CD8-positive, alpha-beta memory T cell (primary cell): ENCODE results near the gene EPHA2. TPM values are rescaled to one million over a fixed set of nuclear protein-coding genes. Genes with fewer than 3 reads are reported as not detected.
"Not testable (repeated sequence)": the region's sequence is repeated elsewhere in the genome, so short reads cannot be mapped to it uniquely, and the experiment has no call there.

Source experiments
- CTCF ChIA-PET: fragments of 350-600 bp; sonication (Branson Sonifier 250); formaldehyde crosslinking; loops from one replicate; lab custom pipeline; 2021; ENCODE audit warnings: antibody characterized with exemption; lab: Charles Lee
- POLR2A ChIA-PET: fragments of 350-600 bp; sonication (Branson Sonifier 250); formaldehyde crosslinking; loops from one replicate; lab custom pipeline; 2021; ENCODE audit warnings: antibody characterized with exemption; lab: Charles Lee
- DNase-seq, 5 donors: peaks; one replicate each; pipeline versions ENCODE4 v3.0.0 to v3.0.0-alpha.2; 2020 to 2022; ENCODE audit warnings: mixed read lengths in 1 of 5
- H3K27ac ChIP-seq: one replicate; pipeline ENCODE4 v1.7.0; 2013; ENCODE audit warnings: low read depth, mild to moderate bottlenecking, low read length, moderate library complexity
- H3K27me3 ChIP-seq: 2 replicates; pipeline ENCODE4 v1.7.0; 2013; ENCODE audit warnings: low read length, mild to moderate bottlenecking; ENCODE audit not compliant: insufficient read depth, poor library complexity, severe bottlenecking
- H3K36me3 ChIP-seq: 2 replicates; pipeline ENCODE4 v1.7.0; 2013; ENCODE audit warnings: mild to moderate bottlenecking, low read length, moderate library complexity; ENCODE audit not compliant: insufficient read depth
- H3K4me1 ChIP-seq: 2 replicates; pipeline ENCODE4 v1.7.0; 2013; ENCODE audit warnings: mild to moderate bottlenecking, low read length, moderate library complexity; ENCODE audit not compliant: insufficient read depth
- H3K4me3 ChIP-seq: 2 replicates; pipeline ENCODE4 v1.7.0; 2013; ENCODE audit warnings: mild to moderate bottlenecking, low read length
- H3K9me3 ChIP-seq: 2 replicates; pipeline ENCODE4 v1.7.0; 2013; ENCODE audit warnings: mild to moderate bottlenecking, low read length
- H3K27ac Mint-ChIP-seq, 8 donors: one replicate each; pipeline ENCODE4 v1.8.0; 2020 to 2021; ENCODE audit warnings: mixed read lengths in 8 of 8, mild to moderate bottlenecking in 6 of 8, inconsistent platforms in 3 of 8, moderate library complexity in 3 of 8
- H3K27me3 Mint-ChIP-seq, 2 donors: one replicate each; pipeline ENCODE4 v1.8.0; 2020 to 2021; ENCODE audit warnings: mixed read lengths in 2 of 2, mild to moderate bottlenecking in 1 of 2, moderate library complexity in 1 of 2
- H3K36me3 Mint-ChIP-seq, 3 donors: one replicate each; pipeline ENCODE4 v1.8.0; 2020 to 2021; ENCODE audit warnings: mixed read lengths in 3 of 3, inconsistent platforms in 1 of 3, mild to moderate bottlenecking in 1 of 3
- H3K4me1 Mint-ChIP-seq, 3 donors: one replicate each; pipeline ENCODE4 v1.8.0; 2020 to 2021; ENCODE audit warnings: mixed read lengths in 3 of 3, inconsistent platforms in 1 of 3, mild to moderate bottlenecking in 1 of 3
- H3K4me3 Mint-ChIP-seq, 7 donors: one replicate each; pipeline ENCODE4 v1.8.0; 2020 to 2021; ENCODE audit warnings: mixed read lengths in 7 of 7, mild to moderate bottlenecking in 6 of 7, moderate library complexity in 4 of 7, inconsistent platforms in 2 of 7
- H3K9me3 Mint-ChIP-seq, 5 donors: one replicate each; pipeline ENCODE4 v1.8.0; 2020 to 2022; ENCODE audit warnings: mixed read lengths in 5 of 5, mild to moderate bottlenecking in 3 of 5, moderate library complexity in 2 of 5, inconsistent platforms in 1 of 5
- polyA plus RNA-seq: library from polyadenylated mRNA; unstranded; fragments of 300-500 nt; fragmentation: Illumina TruSeq; gene quantifications from one replicate; pipeline ENCODE4 v1.2.3, GENCODE V29; 2021
- total RNA-seq, 2 experiments: library from RNA; stranded (reverse); gene quantifications; one replicate each; pipeline ENCODE4 v1.2.3, GENCODE V29; 2021

Gene EPHA2
- total and polyA plus RNA-seq, 3 experiments from 2014 or later, result not detected

DNA sequence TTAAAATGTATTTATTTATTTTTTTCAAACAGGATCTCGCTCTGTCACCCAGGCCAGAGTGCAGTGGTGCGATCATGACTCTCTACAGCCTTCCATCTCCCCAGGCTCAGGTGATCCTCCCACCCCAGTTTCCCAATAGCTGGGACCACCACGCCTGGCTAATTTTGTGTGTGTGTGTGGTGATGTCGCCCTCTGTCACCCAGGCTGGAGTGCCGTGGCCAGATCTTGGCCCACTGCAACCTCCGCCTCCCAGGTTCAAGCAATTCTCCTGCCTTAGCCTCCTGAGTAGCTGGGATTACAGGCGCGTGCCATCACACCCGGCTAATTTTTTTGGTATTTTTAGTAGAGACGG is 12.3 kb upstream of the EPHA2 start:
- H3K9me3 Mint-ChIP-seq, H3K36me3 ChIP-seq, H3K4me3 ChIP-seq, H3K27me3 ChIP-seq, H3K27ac ChIP-seq, H3K9me3 ChIP-seq, H3K36me3 Mint-ChIP-seq, POLR2A ChIA-PET, DNase-seq: not testable (repeated sequence)
- H3K27ac Mint-ChIP-seq, result peak overlapping the region in 6 of 8 donors; percentile 67 to 90 (median 82)
- peaks cover 3 to 10% of the 10 kb centered on the region in 2 donors for H3K27me3 Mint-ChIP-seq
- peaks cover 51% of the 10 kb centered on the region for H3K4me1 ChIP-seq
- CTCF ChIA-PET, result interaction anchor here (1.4 kb wide), 1 partner anchor 86 kb away, joined by 5 read pairs; no protein-coding TSS in a partner anchor
- peak overlapping the region; percentile 56 to 78 (median 70) for H3K4me3 Mint-ChIP-seq
- peaks cover 29 to 46% (median 30%) of the 10 kb centered on the region in 3 donors for H3K4me1 Mint-ChIP-seq

DNA sequence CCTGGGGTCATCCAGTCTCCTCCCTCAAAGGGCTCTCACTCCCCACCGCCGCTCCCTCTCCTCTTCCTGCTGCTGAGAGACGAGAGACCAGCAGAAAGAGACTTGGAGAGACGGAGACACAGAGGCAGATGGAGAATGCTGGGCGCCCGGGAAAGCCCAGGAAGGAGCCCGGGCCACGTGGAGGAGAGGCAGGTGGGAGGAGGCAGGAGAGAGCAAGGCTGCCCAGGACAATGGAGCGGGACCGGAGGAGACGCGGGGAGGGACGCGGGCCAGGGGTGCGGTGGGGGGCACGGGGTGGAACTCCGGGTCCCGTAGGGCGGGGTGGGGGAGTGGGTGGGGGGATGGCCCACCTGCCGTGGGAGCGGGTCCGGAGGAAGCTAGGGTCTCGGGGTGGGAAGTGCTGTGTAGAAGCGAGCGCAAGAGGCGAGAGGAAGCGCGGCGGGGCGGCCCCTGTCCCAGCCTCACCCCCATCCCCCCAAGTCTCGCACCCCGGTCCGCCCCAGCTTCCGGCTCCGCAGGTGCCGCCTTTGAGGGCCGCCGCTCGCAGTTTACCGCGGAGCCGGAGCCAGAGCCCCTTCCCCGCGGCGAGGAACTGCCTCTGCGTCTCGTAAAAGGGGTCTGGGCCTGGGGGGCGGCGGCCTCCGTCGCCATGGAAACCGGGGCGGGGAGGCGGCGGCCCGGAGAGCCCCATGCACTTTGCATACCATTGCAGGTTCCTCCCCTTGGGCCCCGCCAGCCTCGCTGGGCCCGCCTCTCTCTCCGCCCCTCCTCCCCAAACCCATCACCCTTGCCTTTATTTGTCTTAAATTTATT is 11.7 kb upstream of the EPHA2 start:
- Mint-ChIP-seq H3K4me1 (peaks cover 33 to 52% (median 36%) of the 10 kb centered on the region in 3 donors), H3K27ac (peak overlapping the region in 3 of 8 donors; percentile 17 to 47 (median 33)), H3K27me3 (peaks cover 3 to 10% of the 10 kb centered on the region in 2 donors), H3K4me3 (peak overlapping the region in 6 of 7 donors; percentile 4 to 77 (median 62)), H3K36me3 (no peaks in the 10 kb centered on the region), H3K9me3 (peaks cover 0 to 2% (median 0%) of the 10 kb centered on the region in 5 donors)
- no peak overlapping the region for H3K27ac ChIP-seq
- ChIA-PET CTCF (interaction anchor here (1.4 kb wide), 1 partner anchor 85 kb away, joined by 5 read pairs; no protein-coding TSS in a partner anchor), POLR2A (no interaction called here)
- H3K9me3 ChIP-seq, result no peaks in the 10 kb centered on the region
- peaks cover 56% of the 10 kb centered on the region for H3K4me1 ChIP-seq
- no peaks in the 10 kb centered on the region for H3K36me3 ChIP-seq
- no peaks in the 10 kb centered on the region for H3K27me3 ChIP-seq
- peak; percentile 61 to 85 (median 67) for DNase-seq
- H3K4me3 ChIP-seq, result peak overlapping the region; percentile 26

DNA sequence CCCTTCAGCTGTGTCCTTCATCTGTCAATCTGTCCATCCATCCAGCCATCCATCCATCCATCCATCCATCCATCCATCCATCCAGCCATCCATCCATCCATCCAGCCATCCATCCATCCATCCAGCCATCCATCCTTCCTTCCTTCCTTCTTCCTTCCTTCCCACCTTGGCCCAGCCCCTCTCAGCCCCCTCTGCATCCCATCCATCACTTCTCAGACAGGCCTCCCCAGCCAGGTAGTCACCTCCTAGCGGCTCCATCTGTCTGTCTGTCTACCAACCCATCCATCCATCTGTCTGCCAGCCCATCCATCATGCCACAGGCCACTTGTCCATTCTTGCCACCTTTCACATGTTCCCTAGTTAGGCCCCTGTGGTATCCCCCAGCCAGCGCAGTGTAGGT is 10.2 kb upstream of the EPHA2 start:
- Histone ChIP-seq H3K36me3 (no peaks in the 10 kb centered on the region), H3K27ac (no peak overlapping the region), H3K4me3 (no peak overlapping the region), H3K27me3 (no peaks in the 10 kb centered on the region), H3K9me3 (no peaks in the 10 kb centered on the region), H3K4me1 (peaks cover 70% of the 10 kb centered on the region)
- H3K27ac Mint-ChIP-seq, result peak overlapping the region in 4 of 8 donors; percentile 17 to 84 (median 77)
- POLR2A ChIA-PET, result no interaction called here
- peak overlapping the region in 1 of 7 donors; percentile 33 for H3K4me3 Mint-ChIP-seq
- peaks cover 42 to 66% (median 50%) of the 10 kb centered on the region in 3 donors for H3K4me1 Mint-ChIP-seq
- H3K27me3 Mint-ChIP-seq, result peaks cover 3 to 6% of the 10 kb centered on the region in 2 donors
- CTCF ChIA-PET, result no interaction called here
- H3K9me3 Mint-ChIP-seq, result peaks cover 0 to 2% (median 0%) of the 10 kb centered on the region in 5 donors
- no peaks in the 10 kb centered on the region for H3K36me3 Mint-ChIP-seq
- no peak for DNase-seq

DNA sequence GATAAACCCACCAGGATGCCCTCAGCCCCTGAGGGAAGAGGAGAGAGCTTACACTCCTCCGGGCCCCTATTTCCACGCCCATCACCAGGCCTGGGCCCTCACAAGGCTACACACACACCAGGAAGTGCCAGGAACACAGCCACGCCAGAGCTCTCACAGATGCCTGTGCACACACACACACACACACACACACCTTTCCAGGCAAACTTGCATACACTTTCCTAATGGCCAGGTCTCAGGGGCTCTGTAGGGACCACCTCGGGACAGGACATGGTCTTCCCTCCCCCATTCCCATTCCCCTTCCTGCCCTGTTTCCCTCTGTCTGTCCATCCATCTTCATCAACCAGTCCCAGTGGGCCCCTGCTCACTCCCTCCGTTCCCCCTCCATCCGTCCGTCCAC is 9.7 kb upstream of the EPHA2 start:
- H3K4me1 ChIP-seq, result peaks cover 70% of the 10 kb centered on the region
- H3K27ac ChIP-seq, result no peak overlapping the region
- H3K9me3 Mint-ChIP-seq, result peaks cover 0 to 2% (median 0%) of the 10 kb centered on the region in 5 donors
- H3K27me3 Mint-ChIP-seq, result peaks cover 3 to 4% of the 10 kb centered on the region in 2 donors
- no peaks in the 10 kb centered on the region for H3K27me3 ChIP-seq
- H3K27ac Mint-ChIP-seq, result peak overlapping the region in 4 of 8 donors; percentile 17 to 84 (median 50)
- H3K36me3 Mint-ChIP-seq, result no peaks in the 10 kb centered on the region
- H3K4me1 Mint-ChIP-seq, result peaks cover 42 to 66% (median 50%) of the 10 kb centered on the region in 3 donors
- CTCF ChIA-PET, result interaction anchor here (1.3 to 1.4 kb wide), 2 partner anchors 85 to 87 kb away, joined by 3 to 4 read pairs; no protein-coding TSS in a partner anchor
- no peaks in the 10 kb centered on the region for H3K9me3 ChIP-seq
- H3K4me3 ChIP-seq, result no peak overlapping the region
- H3K4me3 Mint-ChIP-seq, result peak overlapping the region in 2 of 7 donors; percentile 24 to 33
- no peak for DNase-seq
- no peaks in the 10 kb centered on the region for H3K36me3 ChIP-seq
- POLR2A ChIA-PET, result interaction anchor here (0.5 kb wide), 1 partner anchor 11 kb away, joined by 3 read pairs; no protein-coding TSS in a partner anchor

DNA sequence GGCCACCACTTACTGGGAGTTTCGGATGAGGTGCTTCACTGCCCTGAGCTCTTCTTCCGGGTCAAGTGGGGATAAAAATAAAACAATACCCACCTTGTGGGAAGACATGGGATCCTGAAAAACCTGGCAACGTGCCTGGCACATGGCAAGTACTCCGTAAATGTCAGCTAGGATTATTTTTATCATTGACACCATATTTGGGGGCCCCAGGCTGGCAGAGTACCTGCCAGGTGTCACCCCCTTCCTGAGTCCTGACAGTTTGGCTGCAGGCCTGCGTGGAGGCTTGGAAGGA is 9.2 kb upstream of the EPHA2 start:
- H3K27me3 ChIP-seq, result no peaks in the 10 kb centered on the region
- peaks cover 70% of the 10 kb centered on the region for H3K4me1 ChIP-seq
- H3K9me3 ChIP-seq, result no peaks in the 10 kb centered on the region
- Mint-ChIP-seq H3K27me3 (peaks cover 0 to 4% of the 10 kb centered on the region in 2 donors), H3K36me3 (no peaks in the 10 kb centered on the region), H3K27ac (peak overlapping the region in 3 of 8 donors; percentile 15 to 56 (median 42)), H3K4me1 (peaks cover 42 to 66% (median 50%) of the 10 kb centered on the region in 3 donors), H3K9me3 (peaks cover 0 to 2% (median 0%) of the 10 kb centered on the region in 5 donors), H3K4me3 (no peak overlapping the region)
- POLR2A ChIA-PET, result no interaction called here
- no peak for DNase-seq
- H3K27ac ChIP-seq, result no peak overlapping the region
- no peak overlapping the region for H3K4me3 ChIP-seq
- no peaks in the 10 kb centered on the region for H3K36me3 ChIP-seq
- CTCF ChIA-PET, result interaction anchor here (0.8 to 1.4 kb wide), 3 partner anchors 11 to 86 kb away, joined by 3 to 4 read pairs (median 3); no protein-coding TSS in a partner anchor

DNA sequence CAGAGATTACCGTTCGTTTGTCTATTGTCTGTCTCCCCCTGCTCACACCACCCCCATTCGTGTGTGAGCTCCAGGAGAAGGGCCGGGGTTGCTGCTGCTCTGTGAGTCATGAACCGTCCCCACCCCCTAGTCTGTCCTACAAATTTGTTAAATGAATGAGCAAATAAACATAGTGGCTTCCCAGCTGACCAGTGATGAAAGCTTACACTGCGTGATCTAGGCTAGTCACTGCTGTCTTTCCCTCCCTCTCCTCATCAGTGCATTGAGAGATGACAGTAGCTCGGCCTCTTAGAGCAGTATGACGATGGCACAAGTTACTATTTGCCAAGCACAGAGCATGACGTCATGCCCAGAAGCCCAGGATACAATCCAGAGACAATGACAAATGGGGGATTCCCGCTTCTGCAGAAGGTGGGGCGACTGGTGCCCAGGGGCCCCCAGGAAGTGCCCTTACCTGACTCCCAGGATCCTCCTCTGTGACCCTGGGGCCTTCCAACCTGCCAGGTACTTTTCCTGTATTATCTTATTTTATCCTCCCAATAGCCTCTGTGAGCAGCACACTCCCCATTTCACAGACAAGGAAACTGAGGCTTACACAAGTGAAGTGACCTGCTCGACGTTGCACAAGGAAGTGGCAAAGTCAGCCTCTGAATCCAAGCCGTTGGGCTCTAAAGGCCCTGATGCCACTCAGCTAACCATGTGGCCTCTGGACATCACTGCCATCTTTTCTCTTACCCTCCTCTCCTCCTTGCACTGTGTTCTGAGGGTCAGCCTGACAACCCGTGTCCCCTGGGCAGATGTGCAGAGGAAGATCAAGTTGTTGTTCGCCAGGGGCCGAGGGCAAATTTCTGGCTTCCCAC is 8.6 kb upstream of the EPHA2 start:
- peaks cover 65% of the 10 kb centered on the region for H3K4me1 ChIP-seq
- H3K36me3 ChIP-seq, result no peaks in the 10 kb centered on the region
- CTCF ChIA-PET, result interaction anchor here (0.8 to 1.4 kb wide), 3 partner anchors 10 to 86 kb away, joined by 3 to 4 read pairs (median 3); no protein-coding TSS in a partner anchor
- Mint-ChIP-seq H3K4me3 (peak overlapping the region in 5 of 7 donors; percentile 12 to 52 (median 33)), H3K9me3 (peaks cover 0 to 2% (median 0%) of the 10 kb centered on the region in 5 donors), H3K36me3 (no peaks in the 10 kb centered on the region), H3K27ac (peak overlapping the region in 4 of 8 donors; percentile 15 to 80 (median 64)), H3K27me3 (peaks cover 0 to 3% of the 10 kb centered on the region in 2 donors), H3K4me1 (peaks cover 42 to 65% (median 50%) of the 10 kb centered on the region in 3 donors)
- DNase-seq, result no peak
- H3K27me3 ChIP-seq, result no peaks in the 10 kb centered on the region
- POLR2A ChIA-PET, result no interaction called here
- H3K27ac ChIP-seq, result no peak overlapping the region
- H3K9me3 ChIP-seq, result no peaks in the 10 kb centered on the region
- no peak overlapping the region for H3K4me3 ChIP-seq

DNA sequence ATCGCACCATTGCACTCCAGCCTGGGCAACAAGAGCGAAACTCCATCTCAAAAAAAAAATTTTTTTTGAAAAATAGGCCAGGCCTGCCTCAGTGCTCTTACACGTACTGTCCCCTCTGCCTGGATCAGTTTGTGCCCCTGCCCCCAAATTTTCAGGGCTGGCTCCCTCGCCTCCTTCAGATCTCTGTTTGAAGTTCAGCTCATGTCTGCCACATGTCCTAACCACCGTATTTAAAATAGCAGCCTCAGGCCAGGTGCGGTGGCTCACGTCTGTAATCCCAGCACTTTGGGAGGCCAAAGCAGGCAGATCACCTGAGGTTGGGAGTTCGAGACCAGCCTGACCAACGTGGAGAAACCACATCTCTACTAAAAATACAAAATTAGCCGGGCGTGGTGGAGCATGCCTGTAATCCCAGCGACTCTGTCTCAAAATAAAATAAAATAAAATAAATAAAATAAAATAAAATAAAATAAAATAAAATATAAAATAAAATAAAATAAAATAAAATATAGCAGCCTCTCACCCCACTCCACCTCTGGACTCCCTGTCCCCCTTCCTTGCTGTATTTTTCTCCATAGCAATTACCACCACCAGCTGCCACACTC is 7.8 kb upstream of the EPHA2 start:
- H3K4me1 ChIP-seq, result peaks cover 58% of the 10 kb centered on the region
- Mint-ChIP-seq H3K4me1 (peaks cover 41 to 63% (median 48%) of the 10 kb centered on the region in 3 donors), H3K27ac (peak overlapping the region in 3 of 8 donors; percentile 71 to 80 (median 80)), H3K4me3 (peak overlapping the region in 6 of 7 donors; percentile 32 to 52 (median 39))
- H3K27me3 ChIP-seq, H3K36me3 Mint-ChIP-seq, H3K36me3 ChIP-seq, H3K27me3 Mint-ChIP-seq, H3K4me3 ChIP-seq, DNase-seq, H3K27ac ChIP-seq, H3K9me3 ChIP-seq, H3K9me3 Mint-ChIP-seq: not testable (repeated sequence)
- CTCF ChIA-PET, result interaction anchor here (1.4 to 2.2 kb wide), 2 partner anchors 25 to 85 kb away, joined by 4 to 10 read pairs; no protein-coding TSS in a partner anchor
- POLR2A ChIA-PET, result interaction anchor here (0.6 kb wide), 1 partner anchor 11 kb away, joined by 3 read pairs; no protein-coding TSS in a partner anchor
